Measurements from ENCODE around the gene ST8SIA6.

GRCh38 chr10:17475661-17476060 is 21.3 kb upstream of the ST8SIA6 start:
- no peak for TF ChIP-seq GABPA (IDR thresholded peaks at IDR 0.05; ENCODE audit: borderline replicate concordance, insufficient read depth, low read length)
- TF ChIP-seq BRCA1 (IDR thresholded peaks at IDR 0.05; ENCODE audit: low read depth, low read length), result no peak
- TF ChIP-seq CTCF (IDR thresholded peaks at IDR 0.05; ENCODE audit: control extremely low read depth in 1 of 3, insufficient read depth in 1 of 3, low read depth in 1 of 3, low read length in 3 of 3), result no peak

Data from H1 (cell line).